ENCODE results near the gene CPLX3. TPM values are rescaled to one million over a fixed set of nuclear protein-coding genes. Genes with fewer than 3 reads are reported as not detected.

Gene CPLX3
- total and polyA plus RNA-seq, 7 experiments from 2014 or later: 0.27 to 0.60 TPM; not detected in 5

DNA sequence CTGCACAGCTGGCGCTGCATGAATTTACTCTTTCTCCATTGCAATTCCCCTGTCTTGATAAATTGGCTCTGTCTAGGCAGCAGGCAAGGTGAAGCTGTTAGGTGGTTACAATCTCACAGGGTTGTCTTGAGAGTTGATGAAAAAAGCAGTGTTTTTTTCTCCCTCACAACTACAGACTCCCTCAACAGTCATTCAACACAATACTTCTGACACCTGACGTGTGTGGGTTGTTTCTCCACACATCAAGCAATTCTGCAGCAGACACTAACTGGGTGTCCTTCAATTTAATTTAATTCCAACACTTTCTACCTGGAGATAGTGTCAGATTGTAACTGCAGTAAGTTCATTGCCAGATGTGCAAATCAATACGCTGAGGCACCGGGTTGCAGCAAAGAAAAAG lies 51.8 kb downstream of the CPLX3 start:
- Histone ChIP-seq H3K27me3 (ENCODE audit: control insufficient read depth in 2 of 2, insufficient read depth in 2 of 2, low read length in 2 of 2) (no peaks in the 10 kb centered on the region), H3K36me3 (ENCODE audit: control insufficient read depth in 2 of 3, insufficient read depth in 3 of 3, low read length in 3 of 3) (no peaks in the 10 kb centered on the region), H3K27ac (ENCODE audit: low read depth, low read length) (no peak overlapping the region), H3K9me3 (ENCODE audit: control insufficient read depth in 2 of 3, low read length in 3 of 3) (no peaks in the 10 kb centered on the region), H3K4me3 (ENCODE audit: low read length) (no peak overlapping the region), H3K4me1 (ENCODE audit: control insufficient read depth in 2 of 2, insufficient read depth in 2 of 2, low read length in 2 of 2) (peaks cover 0 to 3% of the 10 kb centered on the region in 2 donors)
- intact Hi-C loops (cut with micrococcal nuclease): loop anchor here in 1 of 2 donors (10.0 kb wide), 1 partner anchor 577 kb away; the partner anchor contains the start of gene SIN3A
- Mint-ChIP-seq H3K4me1 (peaks cover 3 to 10% (median 9%) of the 10 kb centered on the region in 7 donors), H3K9me3 (peaks cover 0 to 5% (median 0%) of the 10 kb centered on the region in 11 donors), H3K27me3 (peaks cover 0 to 8% (median 0%) of the 10 kb centered on the region in 5 donors), H3K36me3 (peaks cover 0 to 2% (median 0%) of the 10 kb centered on the region in 5 donors), H3K4me3 (no peak overlapping the region), H3K27ac (no peak overlapping the region)
- ChIA-PET POLR2A (no interaction called here), CTCF (interaction anchor here (0.7 kb wide), 1 partner anchor 96 kb away, joined by 3 read pairs; no protein-coding TSS in a partner anchor)
- DNase-seq (no peak), ATAC-seq (no peak)

Small RNA genes lying within 50 kb of the gene (microRNA-seq; reads per million reads assigned to microRNA genes)
- not detected for gene MIR4513 (ENCODE audit: borderline microRNAs expressed)
- gene MIR6882 (ENCODE audit: borderline microRNAs expressed): 1.6 reads per million

Other genes with a start within 250 kb of the CPLX3 start
- 100 to 1,000 TPM; 131 to 273 (median 177) TPM for gene CLK3, start 210.8 kb upstream of the CPLX3 start, total RNA-seq
- 100 to 1,000 TPM in 1 of 2 donors, 10 to 100 TPM in 1; 57.8 to 104 TPM for gene CLK3, start 210.8 kb upstream of the CPLX3 start, polyA plus RNA-seq
- 10 to 100 TPM; 29.0 to 45.3 (median 38.7) TPM for gene EDC3, start 130.6 kb upstream of the CPLX3 start, total RNA-seq
- 10 to 100 TPM; 25.3 to 34.2 TPM for gene EDC3, start 130.6 kb upstream of the CPLX3 start, polyA plus RNA-seq
- gene CYP1A1, start 101.1 kb upstream of the CPLX3 start, total RNA-seq: under 1 TPM in 1 of 5 experiments, not detected in 4; 0.63 TPM
- gene CYP1A1, start 101.1 kb upstream of the CPLX3 start, polyA plus RNA-seq: not detected
- not detected for gene CYP1A2, start 77.8 kb upstream of the CPLX3 start, total RNA-seq
- not detected for gene CYP1A2, start 77.8 kb upstream of the CPLX3 start, polyA plus RNA-seq
- 100 to 1,000 TPM; 163 to 421 (median 228) TPM for gene CSK, start 44.5 kb upstream of the CPLX3 start, total RNA-seq
- gene CSK, start 44.5 kb upstream of the CPLX3 start, polyA plus RNA-seq: 100 to 1,000 TPM in 1 of 2 donors, 10 to 100 TPM in 1; 67.7 to 144 TPM
- gene LMAN1L, start 13.8 kb upstream of the CPLX3 start, total RNA-seq: 1 to 10 TPM in 4 of 5 experiments, under 1 TPM in 1; 0.35 to 2.4 (median 1.3) TPM
- not detected for gene LMAN1L, start 13.8 kb upstream of the CPLX3 start, polyA plus RNA-seq
- gene ULK3, start 16.5 kb downstream of the CPLX3 start, total RNA-seq: 100 to 1,000 TPM in 1 of 5 experiments, 10 to 100 TPM in 4; 53.2 to 106 (median 59.2) TPM
- 10 to 100 TPM; 15.4 to 32.8 TPM for gene ULK3, start 16.5 kb downstream of the CPLX3 start, polyA plus RNA-seq
- gene SCAMP2, start 46.7 kb downstream of the CPLX3 start, total RNA-seq: 100 to 1,000 TPM in 3 of 5 experiments, 10 to 100 TPM in 2; 78.9 to 130 (median 116) TPM
- 100 to 1,000 TPM; 131 to 141 TPM for gene SCAMP2, start 46.7 kb downstream of the CPLX3 start, polyA plus RNA-seq
- 10 to 100 TPM; 34.0 to 97.8 (median 80.6) TPM for gene MPI, start 63.4 kb downstream of the CPLX3 start, total RNA-seq
- gene MPI, start 63.4 kb downstream of the CPLX3 start, polyA plus RNA-seq: 10 to 100 TPM; 92.5 to 98.3 TPM
- 100 to 1,000 TPM in 2 of 5 experiments, 10 to 100 TPM in 3; 40.5 to 111 (median 99.6) TPM for gene FAM219B, start 80.2 kb downstream of the CPLX3 start, total RNA-seq
- 10 to 100 TPM; 20.2 to 27.7 TPM for gene FAM219B, start 80.2 kb downstream of the CPLX3 start, polyA plus RNA-seq
- 100 to 1,000 TPM in 1 of 5 experiments, 10 to 100 TPM in 4; 44.4 to 210 (median 59.2) TPM for gene COX5A, start 111.4 kb downstream of the CPLX3 start, total RNA-seq
- gene COX5A, start 111.4 kb downstream of the CPLX3 start, polyA plus RNA-seq: 100 to 1,000 TPM; 239 to 242 TPM
- 1 to 10 TPM in 4 of 5 experiments, under 1 TPM in 1; 0.95 to 5.8 (median 3.3) TPM for gene RPP25, start 130.1 kb downstream of the CPLX3 start, total RNA-seq
- 1 to 10 TPM; 4.0 to 5.5 TPM for gene RPP25, start 130.1 kb downstream of the CPLX3 start, polyA plus RNA-seq
- 1 to 10 TPM in 2 of 5 experiments, under 1 TPM in 3; 0.35 to 9.5 (median 0.87) TPM for gene SCAMP5, start 168.9 kb downstream of the CPLX3 start, total RNA-seq
- under 1 TPM; 0.06 to 0.15 TPM for gene SCAMP5, start 168.9 kb downstream of the CPLX3 start, polyA plus RNA-seq
- gene PPCDC, start 197.0 kb downstream of the CPLX3 start, total RNA-seq: 10 to 100 TPM; 11.7 to 31.3 (median 17.1) TPM
- gene PPCDC, start 197.0 kb downstream of the CPLX3 start, polyA plus RNA-seq: 10 to 100 TPM; 12.4 to 14.5 TPM